ENCODE results near the gene AMER2. TPM values are rescaled to one million over a fixed set of nuclear protein-coding genes. Genes with fewer than 3 reads are reported as not detected.

The AMER2 gene
- total RNA-seq, 1 donor from 2014 or later, result 143 TPM

- DNase-seq (ENCODE audit: low spot score in 2 of 2) (no peak), FAIRE-seq (no peak)
These were observed 14.1 kb upstream of the AMER2 start for GRCh38 chr13:25186187-25186586.

GRCh38 chr13:25181597-25181996 is 9.5 kb upstream of the AMER2 start:
- DNase-seq (ENCODE audit: low spot score in 2 of 2) (no peak), FAIRE-seq (no peak)

DNA sequence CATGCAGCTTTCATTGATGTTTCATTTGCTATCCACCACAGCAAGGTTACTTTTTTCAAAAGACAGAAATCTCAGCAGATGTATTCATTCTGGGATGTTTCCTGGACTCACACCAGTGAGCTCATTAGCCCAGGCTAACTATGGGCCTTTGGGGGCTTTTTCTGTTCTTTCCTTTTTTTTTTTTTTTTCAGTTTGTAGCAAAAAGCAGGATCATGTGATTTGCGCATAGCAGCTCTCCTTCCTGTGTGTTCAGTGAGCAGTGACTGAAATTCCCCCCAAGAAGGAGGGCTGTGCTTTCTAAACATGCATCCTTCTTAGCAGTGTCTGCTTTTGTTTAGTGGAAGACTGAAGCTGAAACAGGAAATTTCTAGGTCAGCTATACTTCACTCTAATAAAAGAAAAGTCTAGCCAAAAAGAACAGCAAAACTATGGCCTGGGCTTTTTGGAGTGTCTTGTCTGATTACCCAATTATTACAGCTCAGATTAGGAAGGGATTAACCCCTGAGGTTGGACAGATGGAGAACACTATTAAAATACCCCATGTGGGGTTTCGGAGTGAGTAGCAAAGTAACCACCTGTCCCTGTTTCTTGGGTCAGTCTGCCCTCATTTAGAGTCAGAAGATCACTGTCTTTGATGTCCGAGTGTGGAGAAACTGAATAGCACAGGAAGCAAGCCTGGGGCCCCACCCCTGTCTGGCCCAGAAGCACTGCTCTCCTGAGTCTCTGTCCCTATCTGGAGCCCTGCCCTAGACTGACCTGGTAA is 8.9 kb upstream of the AMER2 start:
- FAIRE-seq (no peak), DNase-seq (ENCODE audit: low spot score in 2 of 2) (no peak)

- no peak for DNase-seq (ENCODE audit: low spot score in 2 of 2)
- FAIRE-seq, result no peak
These were observed 8.0 kb upstream of the AMER2 start for GRCh38 chr13:25179832-25180774.

DNA sequence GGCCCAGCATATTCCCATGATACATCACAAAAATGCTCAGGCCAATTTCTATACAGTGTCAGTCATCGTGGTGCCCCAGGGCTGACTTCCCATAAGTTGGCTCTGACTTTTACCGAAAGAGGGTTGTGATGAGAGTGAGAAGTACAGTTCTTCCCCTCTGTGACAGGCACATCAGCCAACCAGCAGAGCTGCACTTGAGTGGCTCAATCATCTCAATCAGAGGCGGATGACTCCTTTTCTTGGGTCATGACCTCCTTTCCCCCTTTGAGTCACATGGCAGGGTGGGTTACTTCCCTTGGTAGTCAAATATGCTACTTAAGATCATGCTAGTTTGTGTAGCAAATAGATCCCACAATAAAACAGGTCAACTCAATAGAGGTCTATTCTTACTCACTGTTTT is 6.9 kb upstream of the AMER2 start:
- DNase-seq (ENCODE audit: low spot score in 2 of 2) (no peak), FAIRE-seq (no peak)

DNA sequence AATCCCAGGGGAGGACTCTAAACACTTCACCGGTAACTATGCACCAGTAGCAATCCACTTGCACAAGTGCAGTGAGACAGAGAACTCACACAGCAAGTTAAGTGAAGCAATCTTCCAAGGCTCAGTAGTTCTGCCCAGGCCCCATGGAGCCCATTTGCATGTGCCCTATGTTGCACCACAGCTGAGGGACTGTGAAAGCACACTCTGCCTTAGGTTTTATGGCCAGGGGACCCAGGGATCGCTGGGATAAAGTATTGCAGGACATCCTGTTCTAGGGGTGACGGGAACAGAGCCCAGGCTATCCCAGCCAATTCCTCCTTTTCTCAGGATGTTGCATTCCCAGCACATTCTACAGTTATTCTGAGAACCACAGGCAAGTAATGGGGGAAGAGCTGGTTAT is 6.0 kb upstream of the AMER2 start:
- FAIRE-seq, result no peak

GRCh38 chr13:25177636-25178035 is 5.5 kb upstream of the AMER2 start:
- DNase-seq (ENCODE audit: low spot score in 2 of 2) (no peak), FAIRE-seq (no peak)

More for the DNA sequence above, 6.0 kb upstream of the AMER2 start:
- no peak for DNase-seq (ENCODE audit: low spot score in 2 of 2)

DNA sequence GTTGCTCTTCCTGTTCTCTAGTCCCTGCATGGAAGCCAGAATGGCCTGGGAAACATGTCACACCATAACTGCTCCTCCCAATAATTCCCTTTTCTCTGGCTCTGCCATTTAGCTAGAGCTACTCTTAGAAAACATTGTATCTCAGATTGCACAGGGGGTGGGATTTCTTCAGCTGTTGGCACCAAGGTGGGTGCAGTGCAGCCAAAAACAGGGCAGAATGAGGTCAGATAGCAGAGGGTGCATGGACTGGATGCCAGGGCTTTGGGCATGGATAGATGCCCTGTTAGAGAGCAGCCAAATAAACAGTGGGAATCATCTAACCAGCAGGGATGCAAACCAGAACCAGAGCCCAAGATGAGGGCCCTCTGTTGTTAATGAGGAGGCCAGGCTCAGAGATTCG is 4.9 kb upstream of the AMER2 start:
- DNase-seq (ENCODE audit: low spot score in 2 of 2), result no peak
- FAIRE-seq, result no peak

DNA sequence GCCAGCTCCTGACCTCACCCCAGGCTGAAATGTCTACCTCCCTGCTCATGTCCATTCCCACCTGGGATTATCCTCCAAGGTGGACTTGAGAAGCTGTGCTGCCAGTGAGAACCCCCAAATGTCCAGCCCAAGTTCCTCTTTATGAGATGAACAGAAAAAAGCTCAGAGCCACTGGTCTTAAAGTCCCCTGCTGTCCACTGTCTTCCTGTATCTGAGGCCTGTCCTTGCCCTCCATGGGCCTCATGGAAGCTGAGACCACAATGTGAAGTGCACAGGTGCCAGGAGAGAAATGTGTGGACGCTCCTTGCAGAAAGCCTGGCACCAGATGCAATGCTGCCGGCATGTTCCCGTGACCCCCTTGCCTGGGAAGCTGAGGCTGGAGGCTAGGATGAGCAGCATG is 3.3 kb upstream of the AMER2 start:
- FAIRE-seq (no peak), DNase-seq (ENCODE audit: low spot score in 2 of 2) (no peak)

- no peak for FAIRE-seq
- DNase-seq (ENCODE audit: low spot score in 2 of 2), result no peak
These were observed 2.9 kb upstream of the AMER2 start for GRCh38 chr13:25175026-25175425.

DNA sequence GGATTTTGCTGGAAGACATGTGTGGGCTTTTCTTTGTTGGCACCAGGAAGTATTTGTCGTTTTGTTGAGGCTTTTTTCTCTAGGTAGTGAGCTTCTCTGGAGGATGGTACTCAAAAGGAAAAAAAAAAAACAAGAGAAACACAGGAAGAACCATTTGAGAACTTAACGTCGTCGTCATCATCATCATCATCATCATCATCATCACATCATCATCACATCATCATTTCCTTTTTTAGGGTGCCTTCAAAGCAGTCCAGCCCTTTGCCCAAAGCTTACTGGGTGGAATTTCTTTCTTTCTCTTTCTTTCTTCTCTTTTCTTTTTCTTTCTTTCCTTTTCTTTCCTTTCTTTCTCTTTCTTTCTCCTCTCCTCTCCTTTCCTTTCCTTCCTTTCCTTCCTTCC is 2.2 kb upstream of the AMER2 start:
- FAIRE-seq (no peak), DNase-seq (ENCODE audit: low spot score in 2 of 2) (no peak)

- no peak for FAIRE-seq
- no peak for DNase-seq (ENCODE audit: low spot score in 2 of 2)
These were observed 179 bp upstream of the AMER2 start for GRCh38 chr13:25172303-25172630.

DNA sequence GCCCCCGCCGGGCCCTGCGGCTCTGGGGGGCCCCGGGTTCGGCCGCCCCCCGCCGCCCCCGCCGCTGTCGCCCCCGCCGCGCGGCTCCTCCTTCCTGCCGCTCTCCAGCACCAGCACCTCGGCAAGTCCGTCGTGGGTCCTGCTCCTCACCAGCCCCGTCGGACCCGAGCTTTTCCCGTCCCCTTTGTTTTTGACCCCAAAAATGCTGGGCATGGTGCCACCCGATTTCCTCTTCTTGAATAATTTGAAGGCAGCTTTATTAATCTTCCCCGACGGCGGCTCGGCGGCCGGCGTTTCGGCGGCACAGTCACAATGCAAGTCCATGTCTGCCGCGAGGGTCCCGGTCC is 945 bp downstream of the AMER2 start:
- DNase-seq (ENCODE audit: low spot score in 2 of 2), result peak in 1 of 2 donors; percentile 38
- no peak for FAIRE-seq

DNA sequence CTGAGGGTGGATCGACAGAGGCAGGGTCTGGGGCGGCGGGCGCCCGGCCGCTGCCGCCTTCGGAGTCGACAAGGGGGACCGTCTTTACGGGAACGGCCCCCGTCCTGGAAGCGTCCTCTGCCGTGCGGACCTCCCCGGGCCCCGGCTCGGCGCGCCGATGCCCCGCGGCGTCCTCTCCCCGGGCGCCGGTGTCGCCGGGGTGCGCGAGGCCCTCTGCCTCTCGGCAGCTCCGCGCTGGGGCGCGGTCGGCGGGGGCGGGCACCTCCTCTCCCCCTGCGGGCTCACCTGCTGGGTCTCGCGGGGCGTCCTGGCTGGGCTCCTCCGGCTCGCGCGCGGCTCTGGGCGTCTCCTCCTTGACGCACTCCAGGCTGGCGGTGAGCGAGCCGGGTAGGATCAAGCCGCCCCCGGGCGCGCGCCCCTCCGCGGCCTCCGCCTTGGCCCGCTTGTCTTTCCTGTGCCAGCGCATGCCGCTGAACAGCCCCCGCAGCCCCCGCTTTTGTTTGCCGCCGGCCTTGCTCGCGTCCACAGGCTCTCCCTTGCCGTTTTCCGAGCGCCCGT is 1.5 kb downstream of the AMER2 start:
- FAIRE-seq (no peak), DNase-seq (ENCODE audit: low spot score in 2 of 2) (peak; percentile 40 to 59)

DNA sequence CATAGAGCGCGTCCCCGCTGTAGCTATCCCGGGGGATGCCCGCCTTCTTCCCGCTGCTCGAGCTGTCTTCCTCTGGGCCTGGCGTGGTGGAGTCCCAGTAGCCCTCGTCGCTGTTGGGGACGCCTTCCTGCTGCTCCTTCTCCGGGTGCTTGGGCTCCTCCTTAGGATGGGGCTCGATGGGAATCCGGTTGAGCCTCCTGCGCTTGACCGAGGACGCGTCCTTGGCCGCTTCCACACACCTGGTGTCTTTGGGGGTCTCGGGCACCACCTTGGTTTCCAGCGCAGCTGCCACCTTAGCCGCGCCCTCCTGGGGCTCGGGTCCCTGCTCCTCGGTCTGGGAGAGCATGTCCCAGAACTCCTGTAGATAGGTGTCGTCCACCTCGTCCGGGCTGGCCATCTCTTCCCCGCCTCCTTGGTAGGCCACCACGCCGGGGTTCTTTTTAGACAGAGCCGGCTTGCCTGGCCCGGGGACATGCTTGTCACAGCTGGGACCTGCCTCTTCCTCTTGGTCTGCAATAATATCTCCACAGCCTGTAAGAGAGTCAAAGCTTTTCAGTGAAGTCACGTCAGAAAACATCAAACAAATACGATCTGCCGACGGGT is 2.0 kb downstream of the AMER2 start:
- DNase-seq (ENCODE audit: low spot score in 2 of 2), result peak in 1 of 2 donors; percentile 31
- no peak for FAIRE-seq

GRCh38 chr13:25169356-25169755 is 2.7 kb downstream of the AMER2 start:
- no peak for DNase-seq (ENCODE audit: low spot score in 2 of 2)
- FAIRE-seq, result no peak

DNA sequence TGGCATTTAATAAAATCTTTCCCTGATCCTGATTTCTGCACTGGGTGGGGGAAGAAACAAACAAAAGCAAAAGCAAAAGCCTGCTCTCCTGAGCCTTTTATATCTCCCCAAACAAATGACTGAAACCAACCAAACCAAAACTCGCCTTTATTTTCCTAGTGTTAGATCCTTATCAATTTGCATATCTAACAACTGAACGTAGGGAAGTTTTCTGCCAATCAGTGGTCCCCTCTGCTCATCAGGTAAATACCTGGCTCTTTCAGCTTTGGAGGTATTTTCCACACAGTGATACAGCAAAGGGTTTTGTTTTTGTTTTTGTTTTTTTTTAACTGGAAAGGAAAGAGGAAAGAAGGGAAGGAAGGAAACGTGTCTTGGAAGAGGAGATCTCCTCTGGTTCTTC is 3.3 kb downstream of the AMER2 start:
- FAIRE-seq (no peak), DNase-seq (ENCODE audit: low spot score in 2 of 2) (no peak)

DNA sequence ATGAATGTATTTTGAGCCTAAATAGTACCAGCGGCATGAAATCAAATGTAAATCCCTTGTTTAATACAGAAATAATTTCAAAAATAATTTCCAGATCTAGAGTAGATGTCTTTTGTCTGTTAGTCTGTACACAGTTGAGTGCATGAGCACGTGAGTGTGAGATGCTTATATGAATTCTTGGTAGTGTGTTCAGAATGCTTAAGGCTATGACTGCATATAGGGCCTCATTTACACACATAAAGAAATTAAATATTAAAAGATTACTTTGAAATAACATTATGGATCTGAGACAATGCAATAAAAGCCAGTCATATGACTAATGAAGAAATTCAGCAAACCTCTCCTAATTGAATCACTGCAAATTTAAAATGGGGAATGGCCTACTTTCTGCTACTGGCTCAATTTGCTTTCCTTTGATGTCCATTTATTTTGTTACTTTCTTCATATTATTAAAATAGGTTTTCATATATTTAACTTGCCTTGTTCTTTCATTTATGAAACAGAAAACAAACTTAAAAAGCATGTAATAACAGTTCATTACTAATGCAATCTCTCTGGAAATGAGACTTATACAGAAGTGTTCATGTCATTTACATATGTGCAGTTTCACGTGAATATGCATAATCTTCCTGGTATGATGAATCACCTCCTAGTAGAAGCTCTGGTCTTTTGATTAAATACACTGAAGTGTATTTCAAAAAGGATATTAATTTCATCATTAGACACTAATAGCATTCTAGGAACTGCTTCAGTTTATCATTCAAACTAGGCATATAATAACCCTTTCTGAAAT is 4.5 kb downstream of the AMER2 start:
- FAIRE-seq (peak; percentile 24), DNase-seq (ENCODE audit: low spot score in 2 of 2) (no peak)

DNA sequence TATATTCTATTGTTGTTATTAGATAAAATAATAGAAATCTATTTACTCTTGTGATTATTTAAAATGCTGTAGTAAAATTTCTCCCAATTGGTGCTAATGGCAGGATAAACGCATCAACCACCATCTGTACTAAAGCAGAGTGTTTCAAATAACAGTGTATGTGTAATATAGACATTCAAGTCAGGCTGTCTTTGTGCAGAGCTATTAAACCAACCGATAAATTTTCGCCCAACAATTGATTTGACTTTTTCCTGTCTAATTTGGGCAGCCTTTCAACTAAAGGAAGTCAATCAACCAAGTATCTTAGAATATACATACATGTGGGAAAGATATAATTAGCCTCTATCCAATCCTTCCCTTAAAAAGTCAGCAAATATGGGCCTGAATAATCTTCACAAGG is 5.8 kb downstream of the AMER2 start:
- DNase-seq (ENCODE audit: low spot score in 2 of 2) (no peak), FAIRE-seq (no peak)

GRCh38 chr13:25165663-25166062 is 6.4 kb downstream of the AMER2 start:
- FAIRE-seq, result no peak
- DNase-seq (ENCODE audit: low spot score in 2 of 2), result no peak

Data from frontal cortex (tissue), 4 donors.